Measurements from ENCODE around the gene FBXL7. TPM values are rescaled to one million over a fixed set of nuclear protein-coding genes. Genes with fewer than 3 reads are reported as not detected.

FBXL7 gene
- 3.7 and 5.0 TPM in 2 replicates for total RNA-seq (2014; rRNA removed; shearing (Covaris generic))

DNA sequence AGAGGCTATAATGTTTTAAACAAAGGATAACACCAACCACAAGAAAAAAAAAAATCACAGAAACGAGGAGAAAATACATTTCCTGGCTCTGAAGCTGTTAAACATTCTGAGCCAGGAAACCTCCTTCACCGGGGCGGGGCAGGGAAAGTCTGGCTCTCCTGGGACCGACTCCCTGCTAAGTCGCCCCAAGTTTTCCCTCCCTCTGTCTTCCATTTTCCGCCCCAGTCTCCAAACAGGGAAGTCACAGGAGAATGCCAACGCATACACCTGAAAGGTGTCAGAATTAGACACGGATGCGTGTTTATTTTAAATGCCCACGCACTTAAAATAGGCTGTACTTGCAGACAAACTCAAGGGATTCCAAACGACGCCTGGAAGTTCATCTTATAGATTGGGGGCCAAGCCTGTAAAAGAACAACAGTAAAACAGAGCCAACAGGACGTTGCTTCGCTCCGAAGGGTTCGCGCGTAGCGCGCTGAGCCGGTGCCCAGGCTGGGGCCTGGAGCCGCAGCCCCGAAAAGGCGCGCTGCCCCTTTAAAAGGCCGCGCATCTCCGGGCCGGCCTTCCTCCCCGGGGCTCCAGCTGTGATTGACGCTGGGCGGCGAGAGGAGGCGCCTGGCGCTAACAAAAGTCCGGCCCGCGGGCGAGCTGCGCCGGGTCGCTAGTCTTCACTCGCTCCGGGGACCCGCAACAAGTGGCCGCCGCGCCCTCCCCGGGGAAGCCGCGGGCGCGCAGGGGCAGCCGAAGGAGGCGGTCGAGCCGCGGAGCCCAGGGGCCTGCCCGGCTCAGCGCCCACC is at the start of gene FBXL7:
TSS of gene FBXL7 (plus strand) at position 653 of the 797 bp plus-strand sequence.
- DNase-seq (ENCODE audit: low spot score), result peak; percentile 72

GRCh38 chr5:15450473-15450872 is 49.5 kb upstream of the FBXL7 start:
- no peak for DNase-seq (ENCODE audit: low spot score)

DNA sequence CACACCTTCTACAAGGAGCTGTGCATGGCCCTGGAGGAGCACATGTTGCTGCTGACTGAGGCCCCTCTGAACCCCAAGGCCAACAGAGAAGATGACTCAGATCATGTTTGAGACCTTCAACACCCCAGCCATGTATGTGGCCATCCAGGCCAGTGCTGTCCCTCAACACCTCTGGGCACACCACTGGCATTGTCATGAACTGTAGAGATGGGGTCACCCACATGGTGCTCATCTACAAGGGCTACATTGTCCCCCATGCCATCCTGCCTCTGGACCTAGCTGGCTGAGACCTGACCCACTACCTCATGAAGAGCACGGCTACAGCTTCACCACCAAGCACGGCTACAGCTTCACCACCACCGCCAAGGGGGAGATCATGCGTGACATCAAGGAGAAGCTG is 49.0 kb upstream of the FBXL7 start:
- DNase-seq (ENCODE audit: low spot score), result no peak

- no peak for DNase-seq (ENCODE audit: low spot score)
Observed at GRCh38 chr5:15452030-15452429, 48.0 kb upstream of the FBXL7 start.

GRCh38 chr5:15452781-15453180 is 47.2 kb upstream of the FBXL7 start:
- no peak for DNase-seq (ENCODE audit: low spot score)

GRCh38 chr5:15459200-15459599 is 40.8 kb upstream of the FBXL7 start:
- no peak for DNase-seq (ENCODE audit: low spot score)

DNA sequence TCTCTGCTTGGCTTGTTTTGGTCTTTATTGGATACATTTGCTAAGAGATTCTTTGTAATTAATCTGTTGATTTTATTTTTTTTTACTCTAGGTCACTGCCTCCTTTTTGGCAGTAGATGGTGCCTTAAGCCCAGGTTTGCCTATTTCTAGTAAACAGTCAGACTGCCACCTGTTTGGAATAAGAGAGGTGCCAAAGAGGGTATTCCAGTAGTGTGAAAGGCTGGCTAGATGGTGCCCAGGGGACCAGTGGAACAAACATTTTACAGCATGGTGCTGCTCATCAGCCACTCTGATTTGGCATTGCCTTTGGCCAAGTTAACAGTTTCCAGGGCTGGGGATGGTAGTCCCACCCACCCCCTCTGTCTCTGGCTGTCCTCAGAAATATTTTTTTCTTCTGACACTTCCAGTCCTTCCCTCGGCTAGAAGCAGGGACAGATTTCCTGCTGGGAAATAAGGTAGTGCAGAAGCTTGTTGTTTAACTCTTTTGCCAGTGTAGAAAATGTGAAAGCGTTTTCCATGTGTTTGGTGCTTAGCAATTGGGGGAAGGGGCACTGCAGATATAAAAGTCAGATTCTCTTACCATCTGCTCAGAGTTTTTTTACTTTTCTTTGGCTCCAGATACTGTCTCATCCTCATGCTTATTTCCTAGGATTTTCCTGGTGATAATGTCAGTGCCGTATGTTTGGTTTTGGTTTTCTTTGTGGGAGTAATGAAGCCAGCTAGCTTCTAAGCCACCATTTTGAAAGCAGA is 36.6 kb upstream of the FBXL7 start:
- DNase-seq (ENCODE audit: low spot score), result no peak

GRCh38 chr5:15472116-15472515 is 27.9 kb upstream of the FBXL7 start:
- no peak for DNase-seq (ENCODE audit: low spot score)

GRCh38 chr5:15474143-15474719 is 25.7 kb upstream of the FBXL7 start:
- DNase-seq (ENCODE audit: low spot score), result no peak

DNA sequence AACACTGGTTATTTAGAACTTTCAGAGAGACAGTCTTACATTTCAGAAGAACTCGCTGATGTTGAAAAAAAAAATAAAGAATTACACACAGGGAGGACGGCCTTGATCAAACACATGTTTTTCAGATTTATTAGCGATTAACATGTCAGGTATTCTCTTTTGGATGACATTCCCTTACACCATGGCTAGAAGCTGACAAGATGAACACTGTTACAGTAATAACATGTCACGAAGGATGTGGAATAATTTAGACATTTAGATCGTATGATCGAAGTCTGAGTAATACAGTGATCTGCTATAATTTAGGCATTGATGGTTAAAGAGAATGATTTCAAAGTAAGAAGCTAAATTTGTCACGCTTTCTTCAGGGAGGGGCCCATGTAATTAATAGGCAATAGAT is 24.6 kb upstream of the FBXL7 start:
- no peak for DNase-seq (ENCODE audit: low spot score)

- DNase-seq (ENCODE audit: low spot score), result no peak
Observed at GRCh38 chr5:15476977-15477376, 23.0 kb upstream of the FBXL7 start.

GRCh38 chr5:15480436-15480835 is 19.5 kb upstream of the FBXL7 start:
- no peak for DNase-seq (ENCODE audit: low spot score)

- DNase-seq (ENCODE audit: low spot score), result no peak
Observed at GRCh38 chr5:15483351-15484097, 16.5 kb upstream of the FBXL7 start.

- DNase-seq (ENCODE audit: low spot score), result no peak
Observed at GRCh38 chr5:15487228-15487627, 12.8 kb upstream of the FBXL7 start.

DNA sequence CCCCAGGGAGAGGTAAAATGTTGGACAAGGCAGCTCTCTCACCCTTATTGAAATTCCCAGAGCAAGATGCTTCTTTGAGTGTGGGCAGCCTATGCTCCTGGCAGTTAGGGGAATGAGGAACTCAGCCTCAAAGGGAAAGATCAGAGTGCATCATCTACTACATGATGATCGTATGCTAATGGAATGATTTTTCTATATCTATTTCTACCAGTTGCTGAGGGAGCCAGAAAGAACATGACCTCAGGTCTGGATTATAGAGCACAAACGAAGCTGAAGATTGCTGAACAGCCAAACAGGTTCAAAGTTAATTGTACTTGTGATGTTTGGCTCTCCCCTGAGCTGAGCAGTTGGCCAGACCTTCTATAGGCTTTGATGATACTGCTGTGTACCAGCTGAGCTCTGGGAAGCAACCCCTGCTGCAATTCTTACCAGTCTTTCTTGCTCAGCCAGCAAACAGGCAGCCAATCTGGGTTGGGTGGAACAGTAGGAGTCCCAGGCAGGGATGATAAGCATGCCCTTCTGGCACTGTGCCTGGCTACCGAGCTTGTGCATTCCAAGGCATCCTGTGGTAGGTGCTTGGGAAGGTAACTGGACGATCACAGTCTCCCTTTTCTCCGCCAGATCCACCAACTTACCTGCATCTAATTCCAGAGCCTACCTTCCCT is 10.3 kb upstream of the FBXL7 start:
- no peak for DNase-seq (ENCODE audit: low spot score)

GRCh38 chr5:15492545-15492944 is 7.4 kb upstream of the FBXL7 start:
- no peak for DNase-seq (ENCODE audit: low spot score)

- DNase-seq (ENCODE audit: low spot score), result no peak
Observed at GRCh38 chr5:15493501-15493900, 6.5 kb upstream of the FBXL7 start.

DNA sequence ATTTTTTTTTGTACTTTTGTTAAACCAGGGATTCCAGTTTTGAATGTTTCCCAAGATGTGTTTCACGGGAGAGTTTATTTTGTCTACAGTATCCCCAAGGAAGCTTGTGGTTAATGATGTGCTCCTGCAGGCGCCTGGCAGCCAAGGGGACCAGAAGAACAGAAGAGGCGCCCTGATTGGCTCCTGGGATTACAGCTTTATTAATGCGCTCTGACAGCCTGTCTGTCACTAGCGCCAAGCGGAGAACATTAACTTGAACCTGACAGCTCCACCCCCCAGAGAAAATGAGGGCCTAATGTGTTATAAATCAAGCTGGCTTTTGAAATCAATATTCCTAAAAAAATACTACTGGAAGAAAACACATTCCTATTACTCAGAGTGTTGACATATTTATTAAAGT is 5.0 kb upstream of the FBXL7 start:
- no peak for DNase-seq (ENCODE audit: low spot score)

- no peak for DNase-seq (ENCODE audit: low spot score)
Observed at GRCh38 chr5:15496886-15497285, 3.1 kb upstream of the FBXL7 start.

- DNase-seq (ENCODE audit: low spot score), result peak; percentile 17
Observed at GRCh38 chr5:15500325-15501001, 483 bp downstream of the FBXL7 start.
